CD1c-positive myeloid dendritic cell (primary cell): ENCODE results near the gene TBC1D22A.
"Not testable (repeated sequence)": the region's sequence is repeated elsewhere in the genome, so short reads cannot be mapped to it uniquely, and the experiment has no call there.

Source experiments
- DNase-seq: peaks from one replicate; pipeline ENCODE4 v3.0.0-alpha.2; 2016; ENCODE audit errors: extremely low spot score

The TBC1D22A gene

GRCh38 chr22:47139790-47140119, 377.3 kb downstream of the TBC1D22A start:
- DNase-seq: no peak

GRCh38 chr22:47140975-47141374, 378.5 kb downstream of the TBC1D22A start:
- not testable (repeated sequence) for DNase-seq

GRCh38 chr22:47142427-47143046, 380.1 kb downstream of the TBC1D22A start:
- no peak for DNase-seq

GRCh38 chr22:47143249-47143938, 380.9 kb downstream of the TBC1D22A start:
- no peak for DNase-seq

GRCh38 chr22:47144076-47144765, 381.8 kb downstream of the TBC1D22A start:
- DNase-seq: no peak

GRCh38 chr22:47144791-47145425, 382.5 kb downstream of the TBC1D22A start:
- DNase-seq: no peak

- no peak for DNase-seq
These were observed 383.4 kb downstream of the TBC1D22A start for GRCh38 chr22:47145883-47146282.

GRCh38 chr22:47146391-47146790, 383.9 kb downstream of the TBC1D22A start:
- no peak for DNase-seq

- no peak for DNase-seq
These were observed 384.5 kb downstream of the TBC1D22A start for GRCh38 chr22:47146941-47147340.

- DNase-seq: no peak
These were observed 385.1 kb downstream of the TBC1D22A start for GRCh38 chr22:47147572-47147971.

- no peak for DNase-seq
These were observed 386.1 kb downstream of the TBC1D22A start for GRCh38 chr22:47148510-47148909.

- DNase-seq: no peak
These were observed 386.7 kb downstream of the TBC1D22A start for GRCh38 chr22:47148956-47149728.

- DNase-seq: no peak
These were observed 387.5 kb downstream of the TBC1D22A start for GRCh38 chr22:47149976-47150375.

GRCh38 chr22:47150426-47150825, 388.0 kb downstream of the TBC1D22A start:
- DNase-seq: no peak

- DNase-seq: no peak
These were observed 388.6 kb downstream of the TBC1D22A start for GRCh38 chr22:47151064-47151463.

GRCh38 chr22:47151490-47151889, 389.0 kb downstream of the TBC1D22A start:
- no peak for DNase-seq

GRCh38 chr22:47152236-47152635, 389.8 kb downstream of the TBC1D22A start:
- DNase-seq: no peak

GRCh38 chr22:47152938-47153337, 390.5 kb downstream of the TBC1D22A start:
- DNase-seq: no peak

GRCh38 chr22:47153854-47154525, 391.5 kb downstream of the TBC1D22A start:
- no peak for DNase-seq

GRCh38 chr22:47154621-47155081, 392.2 kb downstream of the TBC1D22A start:
- DNase-seq: no peak
